HEK293 (cell line): ENCODE data around the gene LMBR1.
A peak's percentile ranks its signal among the peaks of the same experiment; 100 is the strongest.

Source experiments
- SP2 ChIP-seq: fragments of 450-650 bp; formaldehyde crosslinking; IDR thresholded peaks from 2 replicates; pipeline ENCODE4 v1.5.1; 2016; ENCODE audit warnings: missing biosample characterization, missing genetic modification characterization
- ZNF121 ChIP-seq: fragments of 450-650 bp; formaldehyde crosslinking; IDR thresholded peaks from 2 replicates; pipeline ENCODE4 v1.5.1; 2016; ENCODE audit warnings: missing biosample characterization, missing genetic modification characterization
- ZNF214 ChIP-seq: fragments of 450-650 bp; formaldehyde crosslinking; IDR thresholded peaks from 2 replicates; pipeline ENCODE4 v1.5.1; 2017; ENCODE audit warnings: missing biosample characterization, mild to moderate bottlenecking, missing genetic modification characterization, borderline replicate concordance
- ZNF776 ChIP-seq: fragments of 450-650 bp; formaldehyde crosslinking; IDR thresholded peaks from 2 replicates; pipeline ENCODE4 v1.5.0; 2017; ENCODE audit warnings: missing biosample characterization, missing genetic modification characterization, borderline replicate concordance
- TF ChIP-seq, protein P1 (sequence below): fragments of 450-650 bp; formaldehyde crosslinking; IDR thresholded peaks from 2 replicates; pipeline ENCODE4 v1.5.1; 2016; ENCODE audit warnings: missing biosample characterization, missing genetic modification characterization

DNA sequence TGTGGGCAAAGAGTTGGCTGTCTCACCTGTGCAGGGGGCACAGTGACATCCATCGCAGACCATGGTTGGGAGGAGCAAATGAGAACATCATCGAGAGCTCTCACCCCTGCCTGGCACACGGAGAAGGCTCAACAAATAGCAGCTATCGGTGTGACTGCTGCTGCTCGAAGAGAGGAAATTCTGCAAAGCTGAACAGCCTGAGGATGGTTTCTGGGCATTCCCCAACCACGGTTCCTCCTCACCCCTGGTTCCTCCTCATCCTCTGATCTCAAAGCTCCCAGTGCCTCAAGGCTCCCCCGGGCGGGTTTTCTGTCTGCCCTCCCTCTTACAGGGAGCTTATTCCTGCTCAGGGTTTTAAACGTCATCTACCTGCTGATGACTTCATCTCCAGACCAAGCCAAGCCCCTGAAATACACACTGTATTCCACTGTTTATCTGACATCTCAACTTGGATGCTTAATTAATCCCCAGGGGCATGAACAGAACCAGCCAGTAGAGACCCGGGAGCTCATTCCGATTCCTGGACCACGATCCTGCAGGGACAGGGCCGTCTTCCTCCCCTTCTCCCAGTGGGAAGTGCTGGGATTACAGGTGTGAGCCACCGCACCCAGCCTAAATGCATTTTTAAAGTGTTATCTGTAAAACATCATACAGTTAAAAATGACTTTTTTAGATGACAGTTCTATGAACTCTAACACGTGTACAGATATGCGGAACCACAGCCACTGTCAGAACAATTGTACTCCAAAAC is 37.0 kb upstream of the LMBR1 start:
- TF ChIP-seq, protein P1, sequence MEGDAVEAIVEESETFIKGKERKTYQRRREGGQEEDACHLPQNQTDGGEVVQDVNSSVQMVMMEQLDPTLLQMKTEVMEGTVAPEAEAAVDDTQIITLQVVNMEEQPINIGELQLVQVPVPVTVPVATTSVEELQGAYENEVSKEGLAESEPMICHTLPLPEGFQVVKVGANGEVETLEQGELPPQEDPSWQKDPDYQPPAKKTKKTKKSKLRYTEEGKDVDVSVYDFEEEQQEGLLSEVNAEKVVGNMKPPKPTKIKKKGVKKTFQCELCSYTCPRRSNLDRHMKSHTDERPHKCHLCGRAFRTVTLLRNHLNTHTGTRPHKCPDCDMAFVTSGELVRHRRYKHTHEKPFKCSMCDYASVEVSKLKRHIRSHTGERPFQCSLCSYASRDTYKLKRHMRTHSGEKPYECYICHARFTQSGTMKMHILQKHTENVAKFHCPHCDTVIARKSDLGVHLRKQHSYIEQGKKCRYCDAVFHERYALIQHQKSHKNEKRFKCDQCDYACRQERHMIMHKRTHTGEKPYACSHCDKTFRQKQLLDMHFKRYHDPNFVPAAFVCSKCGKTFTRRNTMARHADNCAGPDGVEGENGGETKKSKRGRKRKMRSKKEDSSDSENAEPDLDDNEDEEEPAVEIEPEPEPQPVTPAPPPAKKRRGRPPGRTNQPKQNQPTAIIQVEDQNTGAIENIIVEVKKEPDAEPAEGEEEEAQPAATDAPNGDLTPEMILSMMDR (tag by site-specific recombination) = no peak
- TF ChIP-seq ZNF776 (tag by site-specific recombination) (no peak), SP2 (tag by site-specific recombination) (0 out of 2 replicates have a peak, but pooled peaks have one; percentile 7), ZNF214 (tag by site-specific recombination) (no peak), ZNF121 (tag by site-specific recombination) (no peak)
